B cell (primary cell): ENCODE measurements around the gene LRRC73. TPM values are rescaled to one million over a fixed set of nuclear protein-coding genes. Genes with fewer than 3 reads are reported as not detected.

ENCODE experiments used
- ATAC-seq: fragments of 200-7000 bp; cut with Tn5 transposase; one replicate; pipeline ENCODE4 v1.10.0; 2021; ENCODE audit warnings: low read depth, mild to moderate bottlenecking, moderate number of reproducible peaks, moderate library complexity
- CTCF ChIA-PET: fragments of 350-600 bp; sonication (Branson Sonifier 250); formaldehyde crosslinking; loops from one replicate; lab custom pipeline; 2021; ENCODE audit warnings: antibody characterized with exemption, inconsistent platforms; lab: Charles Lee
- POLR2A ChIA-PET: fragments of 350-600 bp; sonication (Branson Sonifier 250); formaldehyde crosslinking; loops from one replicate; lab custom pipeline; 2021; ENCODE audit warnings: antibody characterized with exemption; lab: Charles Lee
- DNase-seq: peaks from one replicate; pipeline ENCODE4 v3.0.0; 2013
- H2AFZ ChIP-seq: 2 replicates; pipeline ENCODE4 v1.6.1; 2012; ENCODE audit warnings: mild to moderate bottlenecking, low read depth, low read length; ENCODE audit not compliant: insufficient read depth, poor library complexity, severe bottlenecking
- H3K27ac ChIP-seq, 2 donors: 1 replicate in 1 of 2; 2 replicates in 1 of 2; pipeline ENCODE4 v1.5.1; 2012 to 2013; ENCODE audit warnings: low read length in 2 of 2, mild to moderate bottlenecking in 2 of 2, moderate library complexity in 1 of 2
- H3K27me3 ChIP-seq, 4 experiments: fragments of 200-600 bp in 1 of 4; sonication (generic) in 1 of 4; replicated peaks in 1 of 4; 1 replicate in 2 of 4; 2 replicates in 2 of 4; pipeline versions ENCODE4 v1.6.1 to v1.7.0; 2013 to 2016; ENCODE audit warnings: low read length in 3 of 4, mild to moderate bottlenecking in 2 of 4, mixed read lengths in 1 of 4, moderate library complexity in 1 of 4; ENCODE audit not compliant: insufficient read depth in 4 of 4, control insufficient read depth in 3 of 4; ENCODE audit errors: control extremely low read depth in 1 of 4
- H3K36me3 ChIP-seq, 2 experiments: replicated peaks in 1 of 2; 1 replicate in 1 of 2; 2 replicates in 1 of 2; pipeline versions ENCODE4 v1.6.1 to v1.7.1; 2013; ENCODE audit warnings: low read length in 1 of 2; ENCODE audit not compliant: insufficient read depth in 2 of 2, control insufficient read depth in 1 of 2; ENCODE audit errors: control extremely low read depth in 1 of 2, extremely low read depth in 1 of 2
- H3K4me1 ChIP-seq, 2 donors: fragments of 200-600 bp in 1 of 2; sonication (generic) in 1 of 2; 1 replicate in 1 of 2; 2 replicates in 1 of 2; pipeline versions ENCODE4 v1.5.1 to v1.6.1; 2013 to 2017; ENCODE audit warnings: low read length in 2 of 2; ENCODE audit not compliant: control insufficient read depth in 2 of 2, insufficient read depth in 2 of 2
- H3K4me2 ChIP-seq: replicated peaks from 2 replicates; pipeline ENCODE3; 2012; ENCODE audit warnings: mild to moderate bottlenecking, low read depth, low read length; ENCODE audit not compliant: poor library complexity, severe bottlenecking
- H3K4me3 ChIP-seq, 5 experiments: fragments of 200-600 bp in 1 of 5; sonication (generic) in 1 of 5; 1 replicate in 3 of 5; 2 replicates in 2 of 5; pipeline versions ENCODE4 v1.5.1 to v1.7.0; 2011 to 2016; ENCODE audit warnings: low read length in 4 of 5, mild to moderate bottlenecking in 4 of 5, low read depth in 2 of 5, control low read depth in 1 of 5, moderate library complexity in 1 of 5; ENCODE audit not compliant: insufficient read depth in 1 of 5; ENCODE audit errors: control extremely low read depth in 1 of 5, extremely low read depth in 1 of 5
- H3K79me2 ChIP-seq: fragments of 200-600 bp; sonication (generic); one replicate; pipeline ENCODE4 v1.6.0; 2016; ENCODE audit warnings: low read length; ENCODE audit not compliant: control insufficient read depth, insufficient read depth
- H3K9ac ChIP-seq: fragments of 200-600 bp; sonication (generic); 2 replicates; pipeline ENCODE4 v1.6.1; 2017; ENCODE audit warnings: mild to moderate bottlenecking, low read length, moderate library complexity
- H3K9me3 ChIP-seq, 3 donors: one replicate each; pipeline versions ENCODE4 v1.6.1 to v1.7.1; 2013; ENCODE audit warnings: low read length in 2 of 3; ENCODE audit not compliant: control insufficient read depth in 2 of 3, insufficient read depth in 1 of 3; ENCODE audit errors: control extremely low read depth in 1 of 3
- H4K20me1 ChIP-seq: 2 replicates; pipeline ENCODE4 v1.6.0; 2012; ENCODE audit warnings: mild to moderate bottlenecking, low read length; ENCODE audit not compliant: insufficient read depth, control insufficient read depth, poor library complexity, severe bottlenecking
- H3K27ac Mint-ChIP-seq: one replicate; pipeline ENCODE4 v1.8.0; 2021; ENCODE audit warnings: mixed read lengths
- H3K27me3 Mint-ChIP-seq: one replicate; pipeline ENCODE4 v1.8.0; 2021; ENCODE audit warnings: mixed read lengths
- H3K4me1 Mint-ChIP-seq: one replicate; pipeline ENCODE4 v1.8.0; 2021; ENCODE audit warnings: mixed read lengths
- H3K4me3 Mint-ChIP-seq: one replicate; pipeline ENCODE4 v1.8.0; 2021; ENCODE audit warnings: mixed read lengths
- H3K9me3 Mint-ChIP-seq: one replicate; pipeline ENCODE4 v1.8.0; 2022; ENCODE audit warnings: mixed read lengths; ENCODE audit not compliant: insufficient read depth
- CTCF ChIP-seq: fragments of 200-600 bp; IDR thresholded peaks from one replicate; pipeline ENCODE4 v1.8.0; 2022; ENCODE audit warnings: antibody characterized with exemption, mild to moderate bottlenecking
- EZH2 ChIP-seq: IDR thresholded peaks from 2 replicates; pipeline ENCODE4 v1.6.1; 2012; ENCODE audit warnings: borderline replicate concordance, low read depth, mild to moderate bottlenecking, moderate library complexity, low read length; ENCODE audit not compliant: insufficient read depth, poor library complexity, severe bottlenecking
- WGBS: methylation state at CpG from one replicate; pipeline ENCODE4 v1.1.5; 2013; ENCODE audit warnings: missing lambda C conversion rate; ENCODE audit not compliant: insufficient coverage; 5-methylcytosine and 5-hydroxymethylcytosine counted together
- intact Hi-C: fragments of 100-400 bp; cut with micrococcal nuclease; formaldehyde crosslinking; loops from one replicate; pipeline ENCODE4 v1.10.0; 2022
- polyA plus RNA-seq: library from polyadenylated mRNA; depleted of rRNA; stranded (reverse); fragments of >200 nt; gene quantifications from 2 replicates; pipeline ENCODE4 v1.2.3, GENCODE V29; 2012
- total RNA-seq, 2 donors: library from RNA; stranded (reverse); fragments of 120-200 nt in 1 of 2; gene quantifications; 1 replicate in 1 of 2; 2 replicates in 1 of 2; pipeline versions ENCODE4 v1.2.3 to v1.2.4, GENCODE V29; 2013 to 2022

The LRRC73 gene
- total and polyA plus RNA-seq, 2 donors (not counting 1 experiment from before 2014, with no cell fraction given) = 0.06 to 0.99 TPM

- Histone ChIP-seq H3K27ac (no peak overlapping the region), H3K4me2 (no peak overlapping the region), H4K20me1 (no peaks in the 10 kb centered on the region), H3K9ac (no peak overlapping the region), H3K27me3 (no peaks in the 10 kb centered on the region), H3K36me3 (peaks cover 0 to 48% of the 10 kb centered on the region in 2 experiments), H2AFZ (no peak overlapping the region), H3K9me3 (no peaks in the 10 kb centered on the region), H3K79me2 (peaks cover 30% of the 10 kb centered on the region), H3K4me1 (peaks cover 0 to 6% of the 10 kb centered on the region in 2 donors), H3K4me3 (no peak overlapping the region)
- DNase-seq = no peak
- peaks cover 16% of the 10 kb centered on the region for H3K4me1 Mint-ChIP-seq
- 96% methylated on average over 4 of the region's 4 CpGs for WGBS
- H3K4me3 Mint-ChIP-seq = no peak overlapping the region
- intact Hi-C loops = no loop called here
- no peaks in the 10 kb centered on the region for H3K9me3 Mint-ChIP-seq
- ChIA-PET CTCF (interaction anchor here (8.0 kb wide), 1 partner anchor 10 kb away, joined by 69 read pairs; no protein-coding TSS in a partner anchor), POLR2A (interaction anchor here (0.6 kb wide), 1 partner anchor 131 kb away, joined by 7 read pairs; no protein-coding TSS in a partner anchor)
- H3K27me3 Mint-ChIP-seq = no peaks in the 10 kb centered on the region
- no peak overlapping the region for H3K27ac Mint-ChIP-seq
- no peak for TF ChIP-seq EZH2
- TF ChIP-seq CTCF = no peak
- ATAC-seq = no peak
Observed at GRCh38 chr6:43494766-43495165, 15.4 kb downstream of the LRRC73 start.

GRCh38 chr6:43494321-43494720, 15.8 kb downstream of the LRRC73 start:
- Histone ChIP-seq H3K9ac (no peak overlapping the region), H3K4me2 (no peak overlapping the region), H3K79me2 (peaks cover 30% of the 10 kb centered on the region), H3K4me1 (peaks cover 0 to 6% of the 10 kb centered on the region in 2 donors), H4K20me1 (no peaks in the 10 kb centered on the region), H2AFZ (no peak overlapping the region), H3K9me3 (no peaks in the 10 kb centered on the region), H3K36me3 (peaks cover 0 to 47% of the 10 kb centered on the region in 2 experiments), H3K27me3 (no peaks in the 10 kb centered on the region), H3K4me3 (no peak overlapping the region), H3K27ac (no peak overlapping the region)
- Mint-ChIP-seq H3K27ac (no peak overlapping the region), H3K4me1 (peaks cover 16% of the 10 kb centered on the region), H3K4me3 (no peak overlapping the region), H3K9me3 (no peaks in the 10 kb centered on the region), H3K27me3 (no peaks in the 10 kb centered on the region)
- intact Hi-C loops = no loop called here
- 100% methylated on average over 2 of the region's 6 CpGs for WGBS
- POLR2A ChIA-PET = interaction anchor here (0.6 kb wide), 1 partner anchor 130 kb away, joined by 7 read pairs; no protein-coding TSS in a partner anchor
- no peak for DNase-seq
- CTCF ChIA-PET = interaction anchor here (0.6 to 8.0 kb wide), 3 partner anchors 11 to 231 kb away, joined by 3 to 69 read pairs (median 3); no protein-coding TSS in a partner anchor
- no peak for ATAC-seq
- TF ChIP-seq EZH2 = no peak
- TF ChIP-seq CTCF = no peak
